MM.1S (cell line): ENCODE measurements around the gene C11orf54.

ENCODE experiments used
- EZH2phosphoT487 ChIP-seq: fragments of 300-600 bp; sonication (generic); IDR thresholded peaks from 2 replicates; pipeline ENCODE4 v1.6.1; 2018; ENCODE audit warnings: antibody characterized with exemption, low read length
- TF ChIP-seq, protein P1 (sequence below): fragments of 300-600 bp; sonication (generic); IDR thresholded peaks from 2 replicates; pipeline ENCODE4 v1.5.1; 2016; ENCODE audit warnings: antibody characterized with exemption, low read length, mixed read lengths

DNA sequence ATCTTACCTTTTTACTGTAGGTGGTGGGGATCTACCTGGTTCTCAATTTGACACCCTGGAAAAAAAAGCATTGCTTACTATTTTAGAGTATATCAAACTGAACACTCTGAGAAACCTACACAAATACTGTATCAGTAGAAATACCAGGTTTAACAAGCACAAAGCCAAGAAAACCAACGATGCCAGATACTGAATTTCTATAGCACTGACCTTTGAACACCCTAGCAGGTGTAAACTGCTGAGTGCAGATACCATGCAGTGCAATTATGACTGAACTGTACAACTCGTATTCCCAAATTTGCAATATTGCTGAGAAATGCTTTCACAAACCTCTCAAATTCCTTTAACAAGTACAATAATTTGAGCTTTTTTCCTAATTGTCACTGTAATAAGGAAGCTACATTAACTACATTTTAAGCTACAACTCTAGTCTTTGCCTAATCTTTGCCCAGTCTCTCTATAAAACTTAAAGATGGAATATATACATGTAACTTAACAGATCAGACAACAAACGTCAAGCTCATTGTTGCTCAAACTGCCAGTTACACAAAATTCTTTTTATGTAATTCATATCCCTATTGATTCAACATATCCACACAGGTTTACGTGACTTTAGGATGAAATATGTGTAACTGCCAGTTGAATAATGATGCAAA, 9.1 kb upstream of the C11orf54 start:
- TF ChIP-seq, protein P1, sequence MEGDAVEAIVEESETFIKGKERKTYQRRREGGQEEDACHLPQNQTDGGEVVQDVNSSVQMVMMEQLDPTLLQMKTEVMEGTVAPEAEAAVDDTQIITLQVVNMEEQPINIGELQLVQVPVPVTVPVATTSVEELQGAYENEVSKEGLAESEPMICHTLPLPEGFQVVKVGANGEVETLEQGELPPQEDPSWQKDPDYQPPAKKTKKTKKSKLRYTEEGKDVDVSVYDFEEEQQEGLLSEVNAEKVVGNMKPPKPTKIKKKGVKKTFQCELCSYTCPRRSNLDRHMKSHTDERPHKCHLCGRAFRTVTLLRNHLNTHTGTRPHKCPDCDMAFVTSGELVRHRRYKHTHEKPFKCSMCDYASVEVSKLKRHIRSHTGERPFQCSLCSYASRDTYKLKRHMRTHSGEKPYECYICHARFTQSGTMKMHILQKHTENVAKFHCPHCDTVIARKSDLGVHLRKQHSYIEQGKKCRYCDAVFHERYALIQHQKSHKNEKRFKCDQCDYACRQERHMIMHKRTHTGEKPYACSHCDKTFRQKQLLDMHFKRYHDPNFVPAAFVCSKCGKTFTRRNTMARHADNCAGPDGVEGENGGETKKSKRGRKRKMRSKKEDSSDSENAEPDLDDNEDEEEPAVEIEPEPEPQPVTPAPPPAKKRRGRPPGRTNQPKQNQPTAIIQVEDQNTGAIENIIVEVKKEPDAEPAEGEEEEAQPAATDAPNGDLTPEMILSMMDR = no peak
- no peak for TF ChIP-seq EZH2phosphoT487
